ENCODE measurements around the gene EBI3. TPM values are rescaled to one million over a fixed set of nuclear protein-coding genes. Genes with fewer than 3 reads are reported as not detected.

EBI3 gene
- polyA plus RNA-seq, 1 donor (not counting 4 experiments of a cell fraction or from before 2014, with no cell fraction given), result 0.05 TPM

GRCh38 chr19:4206818-4207484 lies 22.4 kb upstream of the EBI3 start:
- H4K20me1 ChIP-seq (ENCODE audit: control insufficient read depth, extremely low read depth, insufficient read depth, low read length), result no peaks in the 10 kb centered on the region
- dilution Hi-C loops (cut with MboI; ENCODE audit: extremely low pct_ligation_motif_present, low sequenced_read_pairs), result no loop called here
- no peak for FAIRE-seq
- no peaks in the 10 kb centered on the region for H3K9me1 ChIP-seq (ENCODE audit: control insufficient read depth, extremely low read depth, insufficient read depth, low read length)
- no peak overlapping the region for H3K4me2 ChIP-seq (ENCODE audit: control insufficient read depth, extremely low read depth, insufficient read depth, low read depth, low read length)
- TF ChIP-seq EZH2 (IDR thresholded peaks at IDR 0.05; ENCODE audit: low read length) (no peak), CTCF (optimal IDR thresholded peaks at IDR 0.05 in 1 of 3, IDR thresholded peaks at IDR 0.05 in 1 of 3, conservative IDR thresholded peaks at IDR 0.05 in 1 of 3; ENCODE audit: extremely low read depth in 1 of 3, insufficient read depth in 2 of 3, low read length in 3 of 3) (peak in 2 of 3 experiments; percentile 17 to 18)
- no peak for DNase-seq (ENCODE audit: low read depth, low spot score)
- H2AFZ ChIP-seq (ENCODE audit: control insufficient read depth, low read length), result no peak overlapping the region
- H3K27ac ChIP-seq (ENCODE audit: control insufficient read depth, insufficient read depth, low read length), result no peak overlapping the region
- H3K4me1 ChIP-seq (ENCODE audit: control insufficient read depth, extremely low read depth, insufficient read depth, low read length), result no peaks in the 10 kb centered on the region
- H3K27me3 ChIP-seq (ENCODE audit: control insufficient read depth, extremely low read depth, insufficient read depth, low read length), result no peaks in the 10 kb centered on the region
- no peak overlapping the region for H3K9ac ChIP-seq (ENCODE audit: control insufficient read depth, extremely low read depth, insufficient read depth, low read length)
- no peak overlapping the region for H3K4me3 ChIP-seq (ENCODE audit: control insufficient read depth in 2 of 3, extremely low read depth in 1 of 3, insufficient read depth in 2 of 3, low read depth in 1 of 3, low read length in 3 of 3)
- no peaks in the 10 kb centered on the region for H3K79me2 ChIP-seq (ENCODE audit: control insufficient read depth, insufficient read depth, low read length)
- no peaks in the 10 kb centered on the region for H3K36me3 ChIP-seq (ENCODE audit: control insufficient read depth in 2 of 2, extremely low read depth in 1 of 2, insufficient read depth in 2 of 2, low read length in 2 of 2)
- no peaks in the 10 kb centered on the region for H3K9me3 ChIP-seq (ENCODE audit: control insufficient read depth, low read depth, low read length)

GRCh38 chr19:4208385-4209094 lies 20.8 kb upstream of the EBI3 start:
- TF ChIP-seq EZH2 (IDR thresholded peaks at IDR 0.05; ENCODE audit: low read length) (no peak), CTCF (optimal IDR thresholded peaks at IDR 0.05 in 1 of 3, IDR thresholded peaks at IDR 0.05 in 1 of 3, conservative IDR thresholded peaks at IDR 0.05 in 1 of 3; ENCODE audit: extremely low read depth in 1 of 3, insufficient read depth in 2 of 3, low read length in 3 of 3) (peak; percentile 25 to 70 (median 39))
- no peak for DNase-seq (ENCODE audit: low read depth, low spot score)
- H3K9ac ChIP-seq (ENCODE audit: control insufficient read depth, extremely low read depth, insufficient read depth, low read length), result no peak overlapping the region
- no peaks in the 10 kb centered on the region for H3K4me1 ChIP-seq (ENCODE audit: control insufficient read depth, extremely low read depth, insufficient read depth, low read length)
- H3K9me3 ChIP-seq (ENCODE audit: control insufficient read depth, low read depth, low read length), result no peaks in the 10 kb centered on the region
- H3K4me2 ChIP-seq (ENCODE audit: control insufficient read depth, extremely low read depth, insufficient read depth, low read depth, low read length), result no peak overlapping the region
- no peak overlapping the region for H3K27ac ChIP-seq (ENCODE audit: control insufficient read depth, insufficient read depth, low read length)
- H2AFZ ChIP-seq (ENCODE audit: control insufficient read depth, low read length), result no peak overlapping the region
- no peaks in the 10 kb centered on the region for H3K9me1 ChIP-seq (ENCODE audit: control insufficient read depth, extremely low read depth, insufficient read depth, low read length)
- no peaks in the 10 kb centered on the region for H3K36me3 ChIP-seq (ENCODE audit: control insufficient read depth in 2 of 2, extremely low read depth in 1 of 2, insufficient read depth in 2 of 2, low read length in 2 of 2)
- H3K27me3 ChIP-seq (ENCODE audit: control insufficient read depth, extremely low read depth, insufficient read depth, low read length), result peaks cover 3% of the 10 kb centered on the region
- no peak for FAIRE-seq
- no peaks in the 10 kb centered on the region for H3K79me2 ChIP-seq (ENCODE audit: control insufficient read depth, insufficient read depth, low read length)
- H4K20me1 ChIP-seq (ENCODE audit: control insufficient read depth, extremely low read depth, insufficient read depth, low read length), result no peaks in the 10 kb centered on the region
- dilution Hi-C loops (cut with MboI; ENCODE audit: extremely low pct_ligation_motif_present, low sequenced_read_pairs), result no loop called here
- H3K4me3 ChIP-seq (ENCODE audit: control insufficient read depth in 2 of 3, extremely low read depth in 1 of 3, insufficient read depth in 2 of 3, low read depth in 1 of 3, low read length in 3 of 3), result no peak overlapping the region
